GM19240 (cell line): Measurements from ENCODE around the gene HSPD1.

Experiments used
- DNase-seq: peaks from one replicate; pipeline ENCODE4 v3.0.0; 2011; ENCODE audit warnings: low spot score; ENCODE audit not compliant: insufficient read length

The HSPD1 gene

GRCh38 chr2:197437380-197437779 lies 62.3 kb downstream of the HSPD1 start:
- DNase-seq = no peak
